Endodermal cell (in vitro differentiated cells): ENCODE results near the gene BHLHA15. TPM values are rescaled to one million over a fixed set of nuclear protein-coding genes. Genes with fewer than 3 reads are reported as not detected.
A peak's percentile ranks its signal among the peaks of the same experiment; 100 is the strongest.

Experiments
- DNase-seq: peaks from one replicate; pipeline ENCODE4 v3.0.0-alpha.2; 2017
- H3K27ac ChIP-seq: 2 replicates; pipeline ENCODE4 v1.5.1; 2013; ENCODE audit warnings: mild to moderate bottlenecking, low read depth, low read length, moderate library complexity
- H3K27me3 ChIP-seq: 2 replicates; pipeline ENCODE4 v1.6.1; 2013; ENCODE audit warnings: mild to moderate bottlenecking, low read length, moderate library complexity; ENCODE audit not compliant: insufficient read depth, control insufficient read depth, poor library complexity, severe bottlenecking
- H3K36me3 ChIP-seq: 2 replicates; pipeline ENCODE4 v1.7.0; 2013; ENCODE audit warnings: mild to moderate bottlenecking, low read length, moderate library complexity; ENCODE audit not compliant: control insufficient read depth, insufficient read depth
- H3K4me1 ChIP-seq: one replicate; pipeline ENCODE4 v1.7.0; 2013; ENCODE audit warnings: low read length; ENCODE audit not compliant: control insufficient read depth, insufficient read depth
- H3K4me3 ChIP-seq: 2 replicates; pipeline ENCODE4 v1.5.1; 2013; ENCODE audit warnings: mild to moderate bottlenecking, low read length, moderate library complexity
- H3K9ac ChIP-seq: 2 replicates; pipeline ENCODE4 v1.6.1; 2013; ENCODE audit warnings: mild to moderate bottlenecking, low read length, moderate library complexity; ENCODE audit not compliant: poor library complexity, severe bottlenecking; ENCODE audit errors: extremely low read depth
- H3K9me3 ChIP-seq: 2 replicates; pipeline ENCODE4 v1.6.1; 2013; ENCODE audit warnings: mild to moderate bottlenecking, low read length, moderate library complexity; ENCODE audit not compliant: control insufficient read depth
- H3K27ac Mint-ChIP-seq: 2 replicates; pipeline ENCODE4 v1.8.0; 2020; ENCODE audit warnings: mixed read lengths
- H3K27me3 Mint-ChIP-seq: 2 replicates; pipeline ENCODE4 v1.8.0; 2021; ENCODE audit warnings: mild to moderate bottlenecking, mixed read lengths; ENCODE audit not compliant: insufficient read depth
- H3K36me3 Mint-ChIP-seq: 2 replicates; pipeline ENCODE4 v1.8.0; 2020; ENCODE audit warnings: low read depth, mixed read lengths
- H3K4me1 Mint-ChIP-seq: 2 replicates; pipeline ENCODE4 v1.8.0; 2020; ENCODE audit warnings: mixed read lengths
- H3K4me3 Mint-ChIP-seq: 2 replicates; pipeline ENCODE4 v1.8.0; 2020; ENCODE audit warnings: mild to moderate bottlenecking, moderate library complexity, mixed read lengths
- H3K9me3 Mint-ChIP-seq: 2 replicates; pipeline ENCODE4 v1.8.0; 2020; ENCODE audit warnings: mild to moderate bottlenecking, mixed read lengths
- CTCF ChIP-seq: fragments of 200-600 bp; sonication (generic); conservative IDR thresholded peaks from 2 replicates; pipeline ENCODE4 v1.5.0; 2021; ENCODE audit warnings: antibody characterized with exemption, mild to moderate bottlenecking
- WGBS, 2 experiments: methylation state at CpG; one replicate each; pipeline versions ENCODE4 v1.1.5 to v1.1.7; 2013; ENCODE audit warnings: missing lambda C conversion rate in 2 of 2, mixed read lengths in 1 of 2; ENCODE audit not compliant: insufficient coverage in 1 of 2, insufficient read length in 1 of 2; 5-methylcytosine and 5-hydroxymethylcytosine counted together
- total RNA-seq, 2 donors: library from RNA; stranded (reverse); fragmentation: NEBNext Ultra II Directional in 1 of 2; extraction: Animal tissue kit (Norgen Biotek cat#: 25700) in 1 of 2; gene quantifications; 2 replicates in 1 of 2; 3 replicates in 1 of 2; pipeline ENCODE4 v1.2.1, GENCODE V29; 2021

BHLHA15 gene
- total RNA-seq, 2 donors from 2014 or later = 0.86 to 0.95 TPM

DNA sequence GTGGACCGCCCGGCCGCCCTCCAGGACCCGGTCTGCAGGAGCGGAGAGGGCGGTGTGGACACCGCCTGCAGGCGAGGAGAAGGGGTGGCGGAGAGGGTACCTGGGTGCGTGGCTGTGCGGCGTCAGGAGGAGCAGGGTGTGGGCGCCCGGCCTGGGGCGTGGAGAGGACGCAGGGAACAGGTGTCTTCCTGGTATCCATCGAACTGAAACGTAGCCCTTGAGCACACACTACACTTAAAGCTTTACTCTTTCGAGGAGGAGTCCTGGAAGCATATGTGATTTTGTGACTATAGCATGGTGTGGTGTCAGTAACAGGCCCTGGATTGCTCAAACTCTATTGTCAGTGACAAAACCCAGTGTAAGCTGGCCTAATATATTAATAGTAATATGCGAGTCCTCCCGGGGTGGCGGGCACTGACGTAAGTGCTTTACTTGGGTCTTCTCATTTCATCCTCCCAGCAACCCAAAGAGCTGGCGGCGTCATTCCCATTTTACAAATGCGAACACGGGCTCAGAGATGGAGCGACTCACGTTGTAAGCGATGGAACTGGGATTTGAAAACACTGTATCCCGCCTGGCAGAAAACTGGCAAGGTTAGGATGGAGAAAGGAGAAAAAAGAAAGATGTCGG is 41.3 kb downstream of the BHLHA15 start:
- WGBS, 2 experiments = 19 to 48% methylated on average over 13 to 31 of the region's 32 CpGs
- peak overlapping the region; percentile 80 for H3K27ac Mint-ChIP-seq
- H3K27me3 Mint-ChIP-seq = no peaks in the 10 kb centered on the region
- peaks cover 16% of the 10 kb centered on the region for H3K36me3 Mint-ChIP-seq
- Histone ChIP-seq H3K27ac (no peak overlapping the region), H3K9me3 (no peaks in the 10 kb centered on the region), H3K36me3 (no peaks in the 10 kb centered on the region), H3K27me3 (no peaks in the 10 kb centered on the region), H3K4me1 (peaks cover 5% of the 10 kb centered on the region), H3K9ac (peak overlapping the region; percentile 23), H3K4me3 (peak overlapping the region; percentile 87)
- H3K4me3 Mint-ChIP-seq = peak overlapping the region; percentile 90
- no peak for TF ChIP-seq CTCF
- no peaks in the 10 kb centered on the region for H3K9me3 Mint-ChIP-seq
- DNase-seq = no peak
- peaks cover 18% of the 10 kb centered on the region for H3K4me1 Mint-ChIP-seq

DNA sequence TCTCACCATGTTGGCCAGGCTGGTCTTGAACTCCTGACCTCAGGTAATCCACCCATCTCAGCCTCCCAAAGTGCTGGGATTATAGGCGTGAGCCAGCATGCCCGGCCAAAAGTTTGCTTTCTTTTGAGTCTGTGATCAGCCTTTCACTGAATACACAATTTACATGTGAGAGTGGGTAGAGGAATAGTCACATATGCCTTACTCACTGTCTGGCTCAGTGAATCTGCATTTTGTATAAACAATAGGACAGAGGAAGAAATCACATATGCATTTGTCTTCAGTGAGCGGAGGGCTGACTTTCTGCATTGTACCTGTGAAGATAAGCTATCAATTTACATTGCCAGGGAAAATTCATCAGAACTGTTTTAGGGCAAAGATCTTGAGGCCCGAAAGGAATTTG is 43.3 kb downstream of the BHLHA15 start:
- Histone ChIP-seq H3K4me1 (peaks cover 5% of the 10 kb centered on the region), H3K4me3 (no peak overlapping the region), H3K36me3 (no peaks in the 10 kb centered on the region), H3K9me3 (no peaks in the 10 kb centered on the region), H3K9ac (no peak overlapping the region), H3K27me3 (no peaks in the 10 kb centered on the region), H3K27ac (no peak overlapping the region)
- Mint-ChIP-seq H3K27me3 (no peaks in the 10 kb centered on the region), H3K27ac (no peak overlapping the region), H3K36me3 (peaks cover 24% of the 10 kb centered on the region), H3K9me3 (no peaks in the 10 kb centered on the region), H3K4me1 (peaks cover 18% of the 10 kb centered on the region), H3K4me3 (no peak overlapping the region)
- no peak for TF ChIP-seq CTCF
- DNase-seq = no peak
- WGBS, 2 experiments = 97 to 100% methylated on average over 3 to 4 of the region's 4 CpGs

- no peaks in the 10 kb centered on the region for H3K36me3 ChIP-seq
- WGBS, 2 experiments = 90 to 94% methylated on average over 9 to 11 of the region's 11 CpGs
- no peak overlapping the region for H3K27ac Mint-ChIP-seq
Observed at GRCh38 chr7:98254951-98255610, 43.8 kb downstream of the BHLHA15 start.

More at GRCh38 chr7:98254951-98255610, 43.8 kb downstream of the BHLHA15 start:
- no peak for DNase-seq
- H3K27ac ChIP-seq = no peak overlapping the region
- Mint-ChIP-seq H3K27me3 (no peaks in the 10 kb centered on the region), H3K4me3 (no peak overlapping the region), H3K36me3 (peaks cover 23% of the 10 kb centered on the region), H3K4me1 (peaks cover 18% of the 10 kb centered on the region), H3K9me3 (no peaks in the 10 kb centered on the region)
- no peaks in the 10 kb centered on the region for H3K9me3 ChIP-seq
- H3K4me3 ChIP-seq = no peak overlapping the region
- no peak for TF ChIP-seq CTCF
- H3K4me1 ChIP-seq = peaks cover 5% of the 10 kb centered on the region
- H3K9ac ChIP-seq = no peak overlapping the region
- no peaks in the 10 kb centered on the region for H3K27me3 ChIP-seq
